ENCODE measurements around the gene PIGW. TPM values are rescaled to one million over a fixed set of nuclear protein-coding genes. Genes with fewer than 3 reads are reported as not detected.

PIGW gene
- total RNA-seq, 1 experiment from 2014 or later, result 21.7 TPM

DNA sequence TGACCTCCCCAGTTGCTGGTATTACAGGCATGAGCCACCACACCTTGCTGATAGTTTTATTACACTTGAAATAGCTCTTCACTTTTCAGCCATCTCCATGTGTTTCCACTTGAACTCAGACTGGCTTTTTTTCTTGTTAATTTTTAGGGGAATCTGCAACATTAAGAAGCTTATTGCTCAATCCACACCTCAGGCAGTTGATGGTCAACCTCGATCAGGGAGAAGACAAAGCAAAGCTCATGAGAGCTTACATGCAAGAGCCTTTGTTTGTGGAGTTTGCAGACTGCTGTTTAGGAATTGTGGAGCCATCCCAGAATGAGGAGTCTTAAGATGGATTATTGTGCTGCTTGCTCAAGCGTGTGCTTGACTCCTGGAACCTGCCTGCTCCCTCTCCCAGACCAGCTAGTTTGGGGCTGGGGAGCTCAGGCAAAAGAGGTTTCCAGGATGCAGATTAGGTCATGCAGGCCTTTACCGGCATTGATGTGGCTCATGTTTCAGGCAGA is 39.7 kb upstream of the PIGW start (continued):
- no peak for TF ChIP-seq EMX1 (CRISPR knock-in tag; IDR thresholded peaks at IDR 0.05)
- TF ChIP-seq, protein P1, sequence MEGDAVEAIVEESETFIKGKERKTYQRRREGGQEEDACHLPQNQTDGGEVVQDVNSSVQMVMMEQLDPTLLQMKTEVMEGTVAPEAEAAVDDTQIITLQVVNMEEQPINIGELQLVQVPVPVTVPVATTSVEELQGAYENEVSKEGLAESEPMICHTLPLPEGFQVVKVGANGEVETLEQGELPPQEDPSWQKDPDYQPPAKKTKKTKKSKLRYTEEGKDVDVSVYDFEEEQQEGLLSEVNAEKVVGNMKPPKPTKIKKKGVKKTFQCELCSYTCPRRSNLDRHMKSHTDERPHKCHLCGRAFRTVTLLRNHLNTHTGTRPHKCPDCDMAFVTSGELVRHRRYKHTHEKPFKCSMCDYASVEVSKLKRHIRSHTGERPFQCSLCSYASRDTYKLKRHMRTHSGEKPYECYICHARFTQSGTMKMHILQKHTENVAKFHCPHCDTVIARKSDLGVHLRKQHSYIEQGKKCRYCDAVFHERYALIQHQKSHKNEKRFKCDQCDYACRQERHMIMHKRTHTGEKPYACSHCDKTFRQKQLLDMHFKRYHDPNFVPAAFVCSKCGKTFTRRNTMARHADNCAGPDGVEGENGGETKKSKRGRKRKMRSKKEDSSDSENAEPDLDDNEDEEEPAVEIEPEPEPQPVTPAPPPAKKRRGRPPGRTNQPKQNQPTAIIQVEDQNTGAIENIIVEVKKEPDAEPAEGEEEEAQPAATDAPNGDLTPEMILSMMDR (IDR thresholded peaks at IDR 0.05), result no peak
- no peak for TF ChIP-seq GRHL2 (CRISPR knock-in tag; IDR thresholded peaks at IDR 0.05; ENCODE audit: insufficient replicate concordance, severe bottlenecking)
- TF ChIP-seq ZNF671 (CRISPR knock-in tag; IDR thresholded peaks at IDR 0.05), result no peak
- no peak for TF ChIP-seq SP1 (CRISPR knock-in tag; conservative IDR thresholded peaks at IDR 0.05)
- TF ChIP-seq FOXK1 (CRISPR knock-in tag; IDR thresholded peaks at IDR 0.05), result no peak
- TF ChIP-seq ZNF423 (CRISPR knock-in tag; IDR thresholded peaks at IDR 0.05), result no peak
- TF ChIP-seq, protein P2, sequence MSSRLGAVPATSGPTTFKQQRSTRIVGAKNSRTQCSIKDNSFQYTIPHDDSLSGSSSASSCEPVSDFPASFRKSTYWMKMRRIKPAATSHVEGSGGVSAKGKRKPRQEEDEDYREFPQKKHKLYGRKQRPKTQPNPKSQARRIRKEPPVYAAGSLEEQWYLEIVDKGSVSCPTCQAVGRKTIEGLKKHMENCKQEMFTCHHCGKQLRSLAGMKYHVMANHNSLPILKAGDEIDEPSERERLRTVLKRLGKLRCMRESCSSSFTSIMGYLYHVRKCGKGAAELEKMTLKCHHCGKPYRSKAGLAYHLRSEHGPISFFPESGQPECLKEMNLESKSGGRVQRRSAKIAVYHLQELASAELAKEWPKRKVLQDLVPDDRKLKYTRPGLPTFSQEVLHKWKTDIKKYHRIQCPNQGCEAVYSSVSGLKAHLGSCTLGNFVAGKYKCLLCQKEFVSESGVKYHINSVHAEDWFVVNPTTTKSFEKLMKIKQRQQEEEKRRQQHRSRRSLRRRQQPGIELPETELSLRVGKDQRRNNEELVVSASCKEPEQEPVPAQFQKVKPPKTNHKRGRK (CRISPR knock-in tag; IDR thresholded peaks at IDR 0.05; ENCODE audit: borderline replicate concordance), result no peak
- TF ChIP-seq, protein P3, sequence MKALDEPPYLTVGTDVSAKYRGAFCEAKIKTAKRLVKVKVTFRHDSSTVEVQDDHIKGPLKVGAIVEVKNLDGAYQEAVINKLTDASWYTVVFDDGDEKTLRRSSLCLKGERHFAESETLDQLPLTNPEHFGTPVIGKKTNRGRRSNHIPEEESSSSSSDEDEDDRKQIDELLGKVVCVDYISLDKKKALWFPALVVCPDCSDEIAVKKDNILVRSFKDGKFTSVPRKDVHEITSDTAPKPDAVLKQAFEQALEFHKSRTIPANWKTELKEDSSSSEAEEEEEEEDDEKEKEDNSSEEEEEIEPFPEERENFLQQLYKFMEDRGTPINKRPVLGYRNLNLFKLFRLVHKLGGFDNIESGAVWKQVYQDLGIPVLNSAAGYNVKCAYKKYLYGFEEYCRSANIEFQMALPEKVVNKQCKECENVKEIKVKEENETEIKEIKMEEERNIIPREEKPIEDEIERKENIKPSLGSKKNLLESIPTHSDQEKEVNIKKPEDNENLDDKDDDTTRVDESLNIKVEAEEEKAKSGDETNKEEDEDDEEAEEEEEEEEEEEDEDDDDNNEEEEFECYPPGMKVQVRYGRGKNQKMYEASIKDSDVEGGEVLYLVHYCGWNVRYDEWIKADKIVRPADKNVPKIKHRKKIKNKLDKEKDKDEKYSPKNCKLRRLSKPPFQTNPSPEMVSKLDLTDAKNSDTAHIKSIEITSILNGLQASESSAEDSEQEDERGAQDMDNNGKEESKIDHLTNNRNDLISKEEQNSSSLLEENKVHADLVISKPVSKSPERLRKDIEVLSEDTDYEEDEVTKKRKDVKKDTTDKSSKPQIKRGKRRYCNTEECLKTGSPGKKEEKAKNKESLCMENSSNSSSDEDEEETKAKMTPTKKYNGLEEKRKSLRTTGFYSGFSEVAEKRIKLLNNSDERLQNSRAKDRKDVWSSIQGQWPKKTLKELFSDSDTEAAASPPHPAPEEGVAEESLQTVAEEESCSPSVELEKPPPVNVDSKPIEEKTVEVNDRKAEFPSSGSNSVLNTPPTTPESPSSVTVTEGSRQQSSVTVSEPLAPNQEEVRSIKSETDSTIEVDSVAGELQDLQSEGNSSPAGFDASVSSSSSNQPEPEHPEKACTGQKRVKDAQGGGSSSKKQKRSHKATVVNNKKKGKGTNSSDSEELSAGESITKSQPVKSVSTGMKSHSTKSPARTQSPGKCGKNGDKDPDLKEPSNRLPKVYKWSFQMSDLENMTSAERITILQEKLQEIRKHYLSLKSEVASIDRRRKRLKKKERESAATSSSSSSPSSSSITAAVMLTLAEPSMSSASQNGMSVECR (CRISPR knock-in tag; IDR thresholded peaks at IDR 0.05; ENCODE audit: borderline replicate concordance), result no peak
- TF ChIP-seq, protein P4, sequence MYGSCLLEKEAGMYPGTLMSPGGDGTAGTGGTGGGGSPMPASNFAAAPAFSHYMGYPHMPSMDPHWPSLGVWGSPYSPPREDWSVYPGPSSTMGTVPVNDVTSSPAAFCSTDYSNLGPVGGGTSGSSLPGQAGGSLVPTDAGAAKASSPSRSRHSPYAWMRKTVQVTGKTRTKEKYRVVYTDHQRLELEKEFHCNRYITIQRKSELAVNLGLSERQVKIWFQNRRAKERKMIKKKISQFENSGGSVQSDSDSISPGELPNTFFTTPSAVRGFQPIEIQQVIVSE (CRISPR knock-in tag; IDR thresholded peaks at IDR 0.05; ENCODE audit: borderline replicate concordance), result no peak

DNA sequence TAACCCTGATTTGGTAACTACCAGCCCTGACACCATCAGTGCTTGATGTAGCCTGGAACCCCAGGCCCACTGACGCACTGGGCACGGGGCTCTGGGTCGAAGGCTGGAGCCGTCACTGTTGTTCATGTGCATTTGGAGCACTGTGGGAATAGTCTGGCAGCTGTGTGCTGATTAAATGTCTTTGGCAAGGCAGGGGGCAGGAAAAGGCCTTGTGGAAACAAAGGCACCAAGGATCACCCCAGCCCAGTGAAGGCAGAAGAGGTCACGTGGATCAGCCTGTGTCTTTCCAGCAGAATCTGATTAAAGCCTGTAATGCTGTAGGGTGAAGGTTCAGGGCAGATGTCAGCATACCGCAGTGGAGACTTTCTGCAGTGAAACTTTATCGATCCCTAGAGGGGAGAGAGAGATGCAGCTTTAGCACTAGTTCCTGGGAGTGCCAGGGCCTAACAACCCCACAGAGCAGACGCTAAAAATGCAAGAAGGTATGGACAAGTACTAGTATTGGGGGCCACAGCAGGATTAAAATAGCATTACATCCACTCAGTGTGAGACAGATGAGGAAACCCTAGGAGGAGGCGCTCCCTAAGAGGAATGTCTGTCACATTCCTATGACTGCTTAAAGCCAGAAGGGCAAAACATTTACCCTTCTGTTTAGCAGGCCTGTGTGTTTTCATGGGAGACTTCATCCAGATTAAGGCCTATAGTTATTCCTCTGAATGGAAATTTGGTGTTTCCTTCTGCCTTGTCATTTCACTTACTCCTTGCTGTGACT is 38.6 kb upstream of the PIGW start:
- POLR2A ChIA-PET, result no interaction called here
- H3K4me3 Mint-ChIP-seq, result no peak overlapping the region
- no peaks in the 10 kb centered on the region for H3K4me1 Mint-ChIP-seq
- no peak overlapping the region for H3K27ac Mint-ChIP-seq
- no peaks in the 10 kb centered on the region for H3K27me3 Mint-ChIP-seq (ENCODE audit: low read depth)
- CTCF ChIA-PET, result no interaction called here
- ATAC-seq, result no peak
- no peaks in the 10 kb centered on the region for H3K9me3 Mint-ChIP-seq
- no peak for DNase-seq (ENCODE audit: low spot score)
- TF ChIP-seq, protein P3 (CRISPR knock-in tag; IDR thresholded peaks at IDR 0.05; ENCODE audit: borderline replicate concordance), result no peak
- TF ChIP-seq, protein P4 (CRISPR knock-in tag; IDR thresholded peaks at IDR 0.05; ENCODE audit: borderline replicate concordance), result no peak
- TF ChIP-seq, protein P5, sequence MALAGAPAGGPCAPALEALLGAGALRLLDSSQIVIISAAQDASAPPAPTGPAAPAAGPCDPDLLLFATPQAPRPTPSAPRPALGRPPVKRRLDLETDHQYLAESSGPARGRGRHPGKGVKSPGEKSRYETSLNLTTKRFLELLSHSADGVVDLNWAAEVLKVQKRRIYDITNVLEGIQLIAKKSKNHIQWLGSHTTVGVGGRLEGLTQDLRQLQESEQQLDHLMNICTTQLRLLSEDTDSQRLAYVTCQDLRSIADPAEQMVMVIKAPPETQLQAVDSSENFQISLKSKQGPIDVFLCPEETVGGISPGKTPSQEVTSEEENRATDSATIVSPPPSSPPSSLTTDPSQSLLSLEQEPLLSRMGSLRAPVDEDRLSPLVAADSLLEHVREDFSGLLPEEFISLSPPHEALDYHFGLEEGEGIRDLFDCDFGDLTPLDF (CRISPR knock-in tag; IDR thresholded peaks at IDR 0.05), result no peak
- TF ChIP-seq NR1H2 (CRISPR knock-in tag; IDR thresholded peaks at IDR 0.05) (no peak), FOXJ3 (CRISPR knock-in tag; IDR thresholded peaks at IDR 0.05; ENCODE audit: borderline replicate concordance) (no peak), JUN (CRISPR knock-in tag; IDR thresholded peaks at IDR 0.05) (no peak)
- TF ChIP-seq, protein P6, sequence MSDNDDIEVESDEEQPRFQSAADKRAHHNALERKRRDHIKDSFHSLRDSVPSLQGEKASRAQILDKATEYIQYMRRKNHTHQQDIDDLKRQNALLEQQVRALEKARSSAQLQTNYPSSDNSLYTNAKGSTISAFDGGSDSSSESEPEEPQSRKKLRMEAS (CRISPR knock-in tag; IDR thresholded peaks at IDR 0.05), result no peak
- peaks cover 61% of the 10 kb centered on the region for H3K36me3 Mint-ChIP-seq

Measured in WTC11 (cell line).